GM23338 (cell line): ENCODE results near the gene TPX2. TPM values are rescaled to one million over a fixed set of nuclear protein-coding genes. Genes with fewer than 3 reads are reported as not detected.
"Not testable (repeated sequence)": the region's sequence is repeated elsewhere in the genome, so short reads cannot be mapped to it uniquely, and the experiment has no call there.

ENCODE experiments used
- ATAC-seq: fragments of 200-7000 bp; cut with Tn5 transposase; 3 replicates; pipeline ENCODE4 v1.9.1; 2020
- DNase-seq: peaks from one replicate; pipeline ENCODE4 v3.0.0-alpha.2; 2015; ENCODE audit warnings: low spot score
- H2AFZ ChIP-seq: fragments of 200-600 bp; sonication (generic); 2 replicates; pipeline ENCODE4 v1.8.0; 2016; ENCODE audit warnings: antibody characterized with exemption, mild to moderate bottlenecking, moderate library complexity
- H3F3A ChIP-seq: fragments of 200-600 bp; sonication (generic); replicated peaks from 2 replicates; pipeline ENCODE4 v1.8.0; 2017; ENCODE audit warnings: antibody characterized with exemption, mixed run types, low read depth
- H3K27ac ChIP-seq: fragments of 200-600 bp; sonication (generic); 2 replicates; pipeline ENCODE4 v1.6.1; 2016; ENCODE audit warnings: low read depth
- H3K27me3 ChIP-seq: fragments of 200-600 bp; sonication (generic); 2 replicates; pipeline ENCODE4 v1.8.0; 2016; ENCODE audit warnings: mild to moderate bottlenecking, mixed run types, moderate library complexity; ENCODE audit not compliant: insufficient read depth
- H3K36me3 ChIP-seq: fragments of 200-600 bp; sonication (generic); 2 replicates; pipeline ENCODE4 v1.8.0; 2016; ENCODE audit warnings: mild to moderate bottlenecking; ENCODE audit not compliant: insufficient read depth
- H3K4me1 ChIP-seq: fragments of 200-600 bp; sonication (generic); 2 replicates; pipeline ENCODE4 v1.8.0; 2016; ENCODE audit warnings: mild to moderate bottlenecking, moderate library complexity; ENCODE audit not compliant: insufficient read depth
- H3K4me2 ChIP-seq: fragments of 200-600 bp; sonication (generic); 2 replicates; pipeline ENCODE4 v1.7.1; 2017; ENCODE audit warnings: mixed run types
- H3K4me3 ChIP-seq: fragments of 200-600 bp; sonication (generic); 2 replicates; pipeline ENCODE4 v1.6.1; 2016; ENCODE audit warnings: mixed run types
- H3K79me2 ChIP-seq: fragments of 200-600 bp; sonication (generic); replicated peaks from 2 replicates; pipeline ENCODE4 v1.8.0; 2017; ENCODE audit warnings: mild to moderate bottlenecking; ENCODE audit not compliant: insufficient read depth
- H3K9me2 ChIP-seq: fragments of 200-600 bp; sonication (generic); 2 replicates; pipeline ENCODE4 v1.8.0; 2017; ENCODE audit not compliant: insufficient read depth
- H4K20me1 ChIP-seq: fragments of 200-600 bp; sonication (generic); replicated peaks from 2 replicates; pipeline ENCODE4 v1.8.0; 2017; ENCODE audit warnings: mild to moderate bottlenecking; ENCODE audit not compliant: insufficient read depth
- H3K27ac Mint-ChIP-seq: 2 replicates; pipeline ENCODE4 v1.8.0; 2020; ENCODE audit warnings: inconsistent platforms, mild to moderate bottlenecking, moderate library complexity, mixed read lengths
- H3K27me3 Mint-ChIP-seq: 3 replicates; pipeline ENCODE4 v1.8.0; 2022; ENCODE audit warnings: low read depth, mild to moderate bottlenecking, moderate library complexity, mixed read lengths, inconsistent platforms; ENCODE audit not compliant: insufficient read depth, poor library complexity
- H3K36me3 Mint-ChIP-seq: 3 replicates; pipeline ENCODE4 v1.8.0; 2021; ENCODE audit warnings: low read depth, mild to moderate bottlenecking, inconsistent platforms, moderate library complexity, mixed read lengths
- H3K4me1 Mint-ChIP-seq: 3 replicates; pipeline ENCODE4 v1.8.0; 2020; ENCODE audit warnings: mild to moderate bottlenecking, inconsistent platforms, mixed read lengths
- H3K4me3 Mint-ChIP-seq: 3 replicates; pipeline ENCODE4 v1.8.0; 2021; ENCODE audit warnings: moderate library complexity, mild to moderate bottlenecking, inconsistent platforms, mixed read lengths
- H3K9me3 Mint-ChIP-seq: 3 replicates; pipeline ENCODE4 v1.8.0; 2020; ENCODE audit warnings: moderate library complexity, mild to moderate bottlenecking, inconsistent platforms, mixed read lengths
- CREB1 ChIP-seq: fragments of 250-450 bp; sonication (Bioruptor Pico); IDR thresholded peaks from 2 replicates; pipeline ENCODE4 v1.5.0; 2020; ENCODE audit warnings: low read depth, mild to moderate bottlenecking, moderate library complexity
- EZH2 ChIP-seq: fragments of 200-600 bp; sonication (generic); IDR thresholded peaks from one replicate; pipeline ENCODE4 v1.8.0; 2017; ENCODE audit warnings: antibody characterized with exemption, mild to moderate bottlenecking, low read depth; ENCODE audit not compliant: unreplicated experiment
- EZH2phosphoT487 ChIP-seq: fragments of 200-600 bp; sonication (generic); IDR thresholded peaks from one replicate; pipeline ENCODE4 v1.8.1; 2018; ENCODE audit warnings: antibody characterized with exemption; ENCODE audit not compliant: unreplicated experiment
- JUNB ChIP-seq: IDR thresholded peaks from one replicate; pipeline ENCODE4 v1.6.1; 2016; ENCODE audit warnings: antibody characterized with exemption; ENCODE audit not compliant: unreplicated experiment
- NANOG ChIP-seq: IDR thresholded peaks from 2 replicates; pipeline ENCODE4 v1.6.1; 2016; ENCODE audit warnings: antibody characterized with exemption, borderline replicate concordance
- POLR2AphosphoS5 ChIP-seq: IDR thresholded peaks from 2 replicates; pipeline ENCODE4 v1.6.1; 2016; ENCODE audit warnings: antibody characterized with exemption, low read depth
- STAT1 ChIP-seq: IDR thresholded peaks from one replicate; pipeline ENCODE4 v1.6.1; 2016; ENCODE audit warnings: antibody characterized with exemption; ENCODE audit not compliant: unreplicated experiment
- ZNF114 ChIP-seq: fragments of 250-450 bp; sonication (Bioruptor Pico); IDR thresholded peaks from 2 replicates; pipeline ENCODE4 v1.5.0; 2020; ENCODE audit warnings: mild to moderate bottlenecking, moderate library complexity
- polyA plus RNA-seq: library from polyadenylated mRNA; unstranded; fragments of >200 nt; fragmentation: Nextera tagmentation; extraction: Ambion mirVana; gene quantifications from 2 replicates; pipeline ENCODE4 v1.2.1, GENCODE V29; 2016
- total RNA-seq: library from RNA; depleted of rRNA; stranded (reverse); fragments of >200 nt; shearing (Covaris generic); gene quantifications from 2 replicates; pipeline ENCODE4 v1.2.3, GENCODE V29; 2014
- TF ChIP-seq, protein P1 (sequence below): IDR thresholded peaks from one replicate; pipeline ENCODE4 v1.6.1; 2018; ENCODE audit warnings: antibody characterized with exemption; ENCODE audit not compliant: unreplicated experiment

The TPX2 gene
- total and polyA plus RNA-seq, 2 experiments from 2014 or later: 101 to 159 TPM

DNA sequence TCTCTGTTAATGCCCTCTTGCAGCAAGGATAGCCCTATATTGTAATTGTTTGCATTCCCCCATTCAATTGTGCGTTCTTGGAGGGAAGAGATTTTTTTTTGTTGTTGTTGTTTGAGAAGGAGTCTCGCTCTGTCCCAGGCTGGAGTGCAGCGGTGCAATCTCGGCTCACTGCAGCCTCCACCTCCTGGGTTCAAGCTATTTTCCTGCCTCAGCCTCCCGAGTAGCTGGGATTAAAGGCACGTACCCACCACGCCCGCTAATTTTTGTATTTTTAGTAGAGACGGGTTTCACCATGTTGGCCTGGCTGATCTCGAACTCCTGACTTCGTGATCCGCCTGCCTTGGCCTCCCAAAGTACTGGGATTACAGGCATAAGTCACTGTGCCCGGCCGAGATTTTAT lies 7.9 kb downstream of the TPX2 start:
- H3K27ac ChIP-seq: peak overlapping the region; percentile 16; the same call in 1 of the 2 replicates
- H4K20me1 ChIP-seq: peaks cover 75% of the 10 kb centered on the region
- H3K27ac Mint-ChIP-seq, H3K4me1 ChIP-seq, H3F3A ChIP-seq, ATAC-seq, H3K27me3 ChIP-seq, H3K9me2 ChIP-seq, H3K27me3 Mint-ChIP-seq, H3K4me2 ChIP-seq, H3K4me3 Mint-ChIP-seq, H3K9me3 Mint-ChIP-seq, H3K4me1 Mint-ChIP-seq, H2AFZ ChIP-seq, H3K4me3 ChIP-seq, DNase-seq: not testable (repeated sequence)
- H3K36me3 Mint-ChIP-seq: peaks cover 53% of the 10 kb centered on the region
- H3K79me2 ChIP-seq: peaks cover 100% of the 10 kb centered on the region
- H3K36me3 ChIP-seq: peaks cover 38% of the 10 kb centered on the region

- Mint-ChIP-seq H3K4me1 (no peaks in the 10 kb centered on the region), H3K9me3 (no peaks in the 10 kb centered on the region), H3K4me3 (no peak overlapping the region), H3K27me3 (peaks cover 3% of the 10 kb centered on the region), H3K27ac (no peak overlapping the region), H3K36me3 (peaks cover 49% of the 10 kb centered on the region)
- H2AFZ ChIP-seq: no peak overlapping the region
- no peaks in the 10 kb centered on the region for H3K27me3 ChIP-seq
- H3K27ac ChIP-seq: no peak overlapping the region
- H3K79me2 ChIP-seq: peaks cover 100% of the 10 kb centered on the region
- TF ChIP-seq JUNB: no peak
- TF ChIP-seq EZH2: no peak
- TF ChIP-seq STAT1: no peak
- no peak for TF ChIP-seq CREB1 (CRISPR knock-in tag)
- TF ChIP-seq, protein P1, sequence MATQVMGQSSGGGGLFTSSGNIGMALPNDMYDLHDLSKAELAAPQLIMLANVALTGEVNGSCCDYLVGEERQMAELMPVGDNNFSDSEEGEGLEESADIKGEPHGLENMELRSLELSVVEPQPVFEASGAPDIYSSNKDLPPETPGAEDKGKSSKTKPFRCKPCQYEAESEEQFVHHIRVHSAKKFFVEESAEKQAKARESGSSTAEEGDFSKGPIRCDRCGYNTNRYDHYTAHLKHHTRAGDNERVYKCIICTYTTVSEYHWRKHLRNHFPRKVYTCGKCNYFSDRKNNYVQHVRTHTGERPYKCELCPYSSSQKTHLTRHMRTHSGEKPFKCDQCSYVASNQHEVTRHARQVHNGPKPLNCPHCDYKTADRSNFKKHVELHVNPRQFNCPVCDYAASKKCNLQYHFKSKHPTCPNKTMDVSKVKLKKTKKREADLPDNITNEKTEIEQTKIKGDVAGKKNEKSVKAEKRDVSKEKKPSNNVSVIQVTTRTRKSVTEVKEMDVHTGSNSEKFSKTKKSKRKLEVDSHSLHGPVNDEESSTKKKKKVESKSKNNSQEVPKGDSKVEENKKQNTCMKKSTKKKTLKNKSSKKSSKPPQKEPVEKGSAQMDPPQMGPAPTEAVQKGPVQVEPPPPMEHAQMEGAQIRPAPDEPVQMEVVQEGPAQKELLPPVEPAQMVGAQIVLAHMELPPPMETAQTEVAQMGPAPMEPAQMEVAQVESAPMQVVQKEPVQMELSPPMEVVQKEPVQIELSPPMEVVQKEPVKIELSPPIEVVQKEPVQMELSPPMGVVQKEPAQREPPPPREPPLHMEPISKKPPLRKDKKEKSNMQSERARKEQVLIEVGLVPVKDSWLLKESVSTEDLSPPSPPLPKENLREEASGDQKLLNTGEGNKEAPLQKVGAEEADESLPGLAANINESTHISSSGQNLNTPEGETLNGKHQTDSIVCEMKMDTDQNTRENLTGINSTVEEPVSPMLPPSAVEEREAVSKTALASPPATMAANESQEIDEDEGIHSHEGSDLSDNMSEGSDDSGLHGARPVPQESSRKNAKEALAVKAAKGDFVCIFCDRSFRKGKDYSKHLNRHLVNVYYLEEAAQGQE: no peak
- TF ChIP-seq ZNF114 (CRISPR knock-in tag): no peak
- H4K20me1 ChIP-seq: peaks cover 80% of the 10 kb centered on the region
- DNase-seq (no peak), ATAC-seq (no peak)
- H3F3A ChIP-seq: peaks cover 3% of the 10 kb centered on the region; the same call in 1 of the 2 replicates
- no peaks in the 10 kb centered on the region for H3K9me2 ChIP-seq
- H3K4me3 ChIP-seq: no peak overlapping the region
- H3K36me3 ChIP-seq: peaks cover 34% of the 10 kb centered on the region
- H3K4me1 ChIP-seq: no peaks in the 10 kb centered on the region
- H3K4me2 ChIP-seq: no peak overlapping the region
These were observed 8.6 kb downstream of the TPX2 start for GRCh38 chr20:31747640-31748039.

GRCh38 chr20:31749223-31749622 lies 10.1 kb downstream of the TPX2 start:
- Histone ChIP-seq H3K36me3 (peaks cover 24% of the 10 kb centered on the region), H3K9me2 (no peaks in the 10 kb centered on the region), H3K4me3 (no peak overlapping the region), H3K27ac (no peak overlapping the region), H4K20me1 (peaks cover 87% of the 10 kb centered on the region), H3K4me1 (no peaks in the 10 kb centered on the region), H3K27me3 (no peaks in the 10 kb centered on the region), H3K79me2 (peaks cover 100% of the 10 kb centered on the region), H2AFZ (no peak overlapping the region), H3F3A (peaks cover 3% of the 10 kb centered on the region; the same call in 1 of the 2 replicates), H3K4me2 (no peak overlapping the region)
- Mint-ChIP-seq H3K9me3 (no peaks in the 10 kb centered on the region), H3K27me3 (peaks cover 3% of the 10 kb centered on the region), H3K4me1 (no peaks in the 10 kb centered on the region), H3K27ac (no peak overlapping the region), H3K4me3 (no peak overlapping the region), H3K36me3 (peaks cover 39% of the 10 kb centered on the region)
- TF ChIP-seq POLR2AphosphoS5 (no peak), NANOG (no peak), EZH2phosphoT487 (no peak)
- no peak for DNase-seq
- ATAC-seq: no peak
